GM10266 (cell line): ENCODE measurements around the gene VAT1L.

ENCODE experiments used
- DNase-seq: peaks from one replicate; pipeline ENCODE4 v3.0.0; 2012; ENCODE audit errors: extremely low spot score
- CTCF ChIP-seq: IDR thresholded peaks from 2 replicates; pipeline ENCODE4 v1.5.1; 2012; ENCODE audit warnings: mild to moderate bottlenecking, low read depth; ENCODE audit not compliant: control insufficient read depth, insufficient read depth; ENCODE audit errors: missing control alignments

The VAT1L gene

GRCh38 chr16:77788181-77789084, at the start of gene VAT1L:
Gene VAT1L (plus strand): TSS chr16:77788564. CDS start chr16:77788683, 119 bp downstream.
- no peak for TF ChIP-seq CTCF
- peak; percentile 40 for DNase-seq

GRCh38 chr16:77738706-77739558, 49.4 kb upstream of the VAT1L start:
- TF ChIP-seq CTCF, result no peak
- DNase-seq, result no peak

- DNase-seq, result no peak
- TF ChIP-seq CTCF, result no peak
Measured at GRCh38 chr16:77739559-77739892, 48.8 kb upstream of the VAT1L start.

- TF ChIP-seq CTCF, result no peak
- no peak for DNase-seq
Measured at GRCh38 chr16:77744141-77744540, 44.2 kb upstream of the VAT1L start.

- no peak for DNase-seq
- no peak for TF ChIP-seq CTCF
Measured at GRCh38 chr16:77745972-77746371, 42.4 kb upstream of the VAT1L start.

- TF ChIP-seq CTCF, result no peak
Measured at GRCh38 chr16:77748421-77749005, 39.9 kb upstream of the VAT1L start.

More at GRCh38 chr16:77748421-77749005, 39.9 kb upstream of the VAT1L start:
- DNase-seq, result no peak
